Retinal pigment epithelial cell (primary cell): Measurements from ENCODE around the gene NECTIN1.

ENCODE experiments used
- DNase-seq: peaks from one replicate; pipeline ENCODE4 v3.0.0-alpha.2; 2010; ENCODE audit warnings: low read depth
- H3K4me3 ChIP-seq: 2 replicates; pipeline ENCODE4 v1.5.1; 2011; ENCODE audit warnings: mild to moderate bottlenecking, low read length, control low read depth, moderate library complexity
- TF ChIP-seq, protein P1 (sequence below): conservative IDR thresholded peaks from 2 replicates; pipeline ENCODE4 v1.5.1; 2011; ENCODE audit warnings: low read depth, low read length, control low read depth, inconsistent platforms

The NECTIN1 gene

GRCh38 chr11:119730789-119731386, 1.9 kb upstream of the NECTIN1 start:
- no peak for DNase-seq
- no peak overlapping the region for H3K4me3 ChIP-seq
- TF ChIP-seq, protein P1, sequence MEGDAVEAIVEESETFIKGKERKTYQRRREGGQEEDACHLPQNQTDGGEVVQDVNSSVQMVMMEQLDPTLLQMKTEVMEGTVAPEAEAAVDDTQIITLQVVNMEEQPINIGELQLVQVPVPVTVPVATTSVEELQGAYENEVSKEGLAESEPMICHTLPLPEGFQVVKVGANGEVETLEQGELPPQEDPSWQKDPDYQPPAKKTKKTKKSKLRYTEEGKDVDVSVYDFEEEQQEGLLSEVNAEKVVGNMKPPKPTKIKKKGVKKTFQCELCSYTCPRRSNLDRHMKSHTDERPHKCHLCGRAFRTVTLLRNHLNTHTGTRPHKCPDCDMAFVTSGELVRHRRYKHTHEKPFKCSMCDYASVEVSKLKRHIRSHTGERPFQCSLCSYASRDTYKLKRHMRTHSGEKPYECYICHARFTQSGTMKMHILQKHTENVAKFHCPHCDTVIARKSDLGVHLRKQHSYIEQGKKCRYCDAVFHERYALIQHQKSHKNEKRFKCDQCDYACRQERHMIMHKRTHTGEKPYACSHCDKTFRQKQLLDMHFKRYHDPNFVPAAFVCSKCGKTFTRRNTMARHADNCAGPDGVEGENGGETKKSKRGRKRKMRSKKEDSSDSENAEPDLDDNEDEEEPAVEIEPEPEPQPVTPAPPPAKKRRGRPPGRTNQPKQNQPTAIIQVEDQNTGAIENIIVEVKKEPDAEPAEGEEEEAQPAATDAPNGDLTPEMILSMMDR: no peak

GRCh38 chr11:119729951-119730613, 1.1 kb upstream of the NECTIN1 start:
- no peak overlapping the region for H3K4me3 ChIP-seq
- TF ChIP-seq, protein P1: no peak
- DNase-seq: no peak

- TF ChIP-seq, protein P1: no peak
- no peak for DNase-seq
These were observed 554 bp upstream of the NECTIN1 start for GRCh38 chr11:119729581-119729927.

DNA sequence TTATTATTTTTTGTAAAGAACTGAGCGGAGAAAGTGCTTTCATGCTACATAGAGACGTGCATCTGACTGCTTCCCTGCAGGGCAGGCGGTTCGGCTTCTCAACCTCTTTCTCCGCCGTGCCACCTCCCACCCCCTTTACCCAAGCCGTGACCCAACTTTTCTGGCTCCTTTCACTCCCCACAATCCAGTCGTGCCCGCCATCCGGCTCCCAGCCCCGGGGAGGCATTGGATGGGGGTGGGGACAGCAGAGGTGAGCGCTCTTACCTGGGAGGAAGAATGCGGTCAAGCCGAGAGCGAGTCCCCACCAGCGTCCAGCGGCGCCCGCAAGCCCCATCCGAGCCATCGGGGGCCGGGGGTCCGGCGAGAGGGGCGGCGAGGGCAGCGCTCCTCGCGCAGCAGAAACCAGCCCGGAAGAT, 781 bp downstream of the NECTIN1 start:
- peak overlapping the region; percentile 72 for H3K4me3 ChIP-seq
- TF ChIP-seq, protein P1: no peak
- DNase-seq: no peak

More at GRCh38 chr11:119729581-119729927, 554 bp upstream of the NECTIN1 start:
- H3K4me3 ChIP-seq: peak overlapping the region; percentile 42

GRCh38 chr11:119727523-119728151, 1.4 kb downstream of the NECTIN1 start:
- TF ChIP-seq, protein P1: peak; percentile 23
- DNase-seq: no peak

DNA sequence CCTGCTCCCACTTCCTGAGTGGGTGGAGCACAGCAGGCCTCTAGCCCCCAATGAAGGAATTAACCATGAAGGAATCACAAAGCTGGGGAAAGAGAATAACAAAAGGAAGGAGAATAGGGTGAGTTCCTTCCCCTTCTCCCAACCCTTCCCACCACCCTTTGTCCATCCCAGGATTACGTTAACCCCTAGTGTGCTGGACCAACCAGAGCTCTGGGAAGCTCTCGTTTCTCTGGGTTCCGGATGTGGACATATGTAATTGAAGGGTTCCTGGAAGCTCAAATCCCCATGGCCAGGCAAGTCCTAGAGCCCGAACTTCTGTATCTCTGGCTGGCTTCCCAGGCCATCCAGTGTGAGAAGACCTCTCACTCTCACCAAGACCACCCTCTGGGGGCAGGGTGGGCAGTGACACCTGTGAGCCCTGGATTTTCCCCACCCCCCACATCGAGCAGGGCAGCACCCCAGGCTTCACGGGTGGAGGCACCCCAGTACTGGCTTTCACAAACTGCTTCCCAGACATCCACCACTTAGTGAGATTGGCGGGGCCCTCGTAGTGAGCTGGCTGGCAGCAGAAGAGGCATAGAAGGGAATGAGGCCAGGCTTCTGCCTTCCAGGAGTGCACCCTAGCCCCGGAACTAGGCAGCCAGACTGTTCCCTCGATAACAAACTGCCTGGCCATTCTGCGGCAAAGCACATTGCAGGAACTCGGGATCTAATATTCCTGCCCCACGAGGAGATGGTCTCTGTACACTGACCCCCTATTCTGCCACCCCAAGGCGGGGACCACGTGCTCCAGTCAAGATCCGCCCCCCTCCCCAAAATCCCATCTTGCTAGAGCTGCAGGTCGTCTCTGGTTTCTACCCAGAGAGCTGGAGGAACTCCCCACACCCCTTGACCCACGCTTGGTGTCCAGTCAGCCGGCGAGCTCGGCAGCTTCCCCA, 2.1 kb downstream of the NECTIN1 start:
- peak overlapping the region; percentile 72 for H3K4me3 ChIP-seq
- DNase-seq: no peak
- TF ChIP-seq, protein P1: no peak

More at GRCh38 chr11:119727523-119728151, 1.4 kb downstream of the NECTIN1 start:
- peak overlapping the region; percentile 72 for H3K4me3 ChIP-seq
